Measurements from ENCODE around the gene PMPCB. TPM values are rescaled to one million over a fixed set of nuclear protein-coding genes. Genes with fewer than 3 reads are reported as not detected.

Gene PMPCB
- total and polyA plus RNA-seq, 10 of the 15 experiments (the other 5 are each of a cell fraction or from before 2014, with no cell fraction given): 70.3 to 163 (median 102) TPM

- BruUV-seq (replicated peaks): no TSS peak
- WGBS (ENCODE audit: insufficient coverage, insufficient replicate concordance, low lambda C conversion rate, missing lambda C conversion rate): 69% methylated on average over 3 of the region's 3 CpGs
- H3K4me3 ChIP-seq: no peak overlapping the region
- H3K79me2 ChIP-seq (ENCODE audit: control insufficient read depth, insufficient read depth, low read length): 0 out of 2 replicates have a peak, but pooled peaks cover 3% of the 10 kb centered on the region
- ChIA-PET POLR2A (no interaction called here), SMC1A (ENCODE audit: uncharacterized antibody, unreplicated experiment) (interaction anchor here (0.7 to 1.6 kb wide), 3 partner anchors 9 to 47 kb away, joined by 4 read pairs; no protein-coding TSS in a partner anchor), CTCF (interaction anchor here (1.7 to 2.1 kb wide), 2 partner anchors 9 to 99 kb away, joined by 4 to 9 read pairs; no protein-coding TSS in a partner anchor), RAD21 (ENCODE audit: unreplicated experiment) (interaction anchor here (0.7 kb wide), 1 partner anchor 157 kb away, joined by 3 read pairs; no protein-coding TSS in a partner anchor)
- ATAC-seq (peak; percentile 77), DNase-seq (ENCODE audit: low read depth, low spot score) (no peak), FAIRE-seq (peak; percentile 93)
- no peak overlapping the region for H3K9ac ChIP-seq (ENCODE audit: control insufficient read depth, insufficient read depth, low read length)
- no peak overlapping the region; the same call in 1 of the 2 replicates for H3K4me2 ChIP-seq (ENCODE audit: control insufficient read depth, insufficient read depth)
- TF ChIP-seq ZSCAN29 (IDR thresholded peaks at IDR 0.05) (no peak), SMAD1 (IDR thresholded peaks at IDR 0.05; ENCODE audit: low read depth, partially characterized antibody) (peak; percentile 94), SKIL (IDR thresholded peaks at IDR 0.05; ENCODE audit: low read depth, poor library complexity, severe bottlenecking) (peak; percentile 76)
- peak overlapping the region; percentile 33; the same call in 1 of the 2 replicates for H3K27ac ChIP-seq (ENCODE audit: control insufficient read depth, insufficient read depth)
- intact Hi-C loops (cut with micrococcal nuclease; ENCODE audit: unreplicated experiment) (no loop called here), in situ Hi-C loops (cut with MboI) (no loop called here)
- H3K27me3 ChIP-seq (replicated peaks in 1 of 2; ENCODE audit: control insufficient read depth in 2 of 2, insufficient read depth in 2 of 2, low read length in 1 of 2): no peaks in the 10 kb centered on the region
- peaks cover 2 to 44% of the 10 kb centered on the region in 2 experiments for H3K36me3 ChIP-seq (ENCODE audit: control insufficient read depth in 2 of 2, insufficient read depth in 2 of 2, low read length in 1 of 2)
- H3K9me3 ChIP-seq (replicated peaks; ENCODE audit: control insufficient read depth, insufficient read depth, low read length): no peaks in the 10 kb centered on the region
- no peak overlapping the region for H2AFZ ChIP-seq (ENCODE audit: control insufficient read depth, low read depth, low read length)
- no peaks in the 10 kb centered on the region; the same call in 1 of the 2 replicates for H3K4me1 ChIP-seq (ENCODE audit: control insufficient read depth, insufficient read depth, low read length)
- H4K20me1 ChIP-seq (ENCODE audit: control insufficient read depth, insufficient read depth): no peaks in the 10 kb centered on the region
Observed at GRCh38 chr7:103307503-103308231, 10.4 kb downstream of the PMPCB start.

Data from GM12878 (cell line).